PC-3 (cell line): Measurements from ENCODE around the gene KCNJ9. TPM values are rescaled to one million over a fixed set of nuclear protein-coding genes. Genes with fewer than 3 reads are reported as not detected.
"Not testable (repeated sequence)": the region's sequence is repeated elsewhere in the genome, so short reads cannot be mapped to it uniquely, and the experiment has no call there.

Source experiments
- ATAC-seq: fragments of 200-7000 bp; cut with Tn5 transposase; 2 replicates; pipeline ENCODE4 v1.9.1; 2020; ENCODE audit warnings: mild to moderate bottlenecking, moderate library complexity
- BruUV-seq: library from RNA; stranded (reverse); fragments of 400-500 nt; replicated peaks from 2 replicates; lab custom pipeline; 2021; lab: Mats Ljungman, UMichigan
- CTCF ChIA-PET: fragments of 300-600 bp; sonication (Branson Sonifier 250); formaldehyde crosslinking; loops from one replicate; lab custom pipeline; 2022; ENCODE audit warnings: antibody characterized with exemption; lab: Charles Lee
- POLR2A ChIA-PET: fragments of 300-600 bp; sonication (Branson Sonifier 250); formaldehyde crosslinking; loops from one replicate; lab custom pipeline; 2022; ENCODE audit warnings: antibody characterized with exemption; ENCODE audit not compliant: unreplicated experiment; lab: Charles Lee
- DNase-seq: peaks from one replicate; pipeline ENCODE4 v3.0.0-alpha.2; 2015
- H2AFZ ChIP-seq: fragments of 300-600 bp; sonication (generic); 2 replicates; pipeline ENCODE4 v1.6.0; 2016; ENCODE audit warnings: antibody characterized with exemption, low read length
- H3F3A ChIP-seq: fragments of 300-600 bp; sonication (generic); one replicate; pipeline ENCODE4 v1.6.0; 2017; ENCODE audit warnings: antibody characterized with exemption, low read length, control low read depth, mild to moderate bottlenecking; ENCODE audit not compliant: unreplicated experiment
- H3K27ac ChIP-seq: fragments of 300-600 bp; sonication (generic); 2 replicates; pipeline ENCODE4 v1.5.1; 2016; ENCODE audit warnings: mild to moderate bottlenecking, low read length
- H3K27me3 ChIP-seq: fragments of 300-600 bp; sonication (generic); 2 replicates; pipeline ENCODE4 v1.6.1; 2016; ENCODE audit warnings: low read length, mixed read lengths
- H3K36me3 ChIP-seq: fragments of 300-600 bp; sonication (generic); 2 replicates; pipeline ENCODE4 v1.6.1; 2016; ENCODE audit warnings: low read depth, mixed run types, low read length, mixed read lengths
- H3K4me1 ChIP-seq: fragments of 300-600 bp; sonication (generic); 2 replicates; pipeline ENCODE4 v1.5.1; 2016; ENCODE audit warnings: low read length; ENCODE audit not compliant: insufficient read depth
- H3K4me2 ChIP-seq: fragments of 300-600 bp; sonication (generic); 2 replicates; pipeline ENCODE4 v1.6.0; 2016; ENCODE audit warnings: low read length
- H3K4me3 ChIP-seq: fragments of 300-600 bp; sonication (generic); 2 replicates; pipeline ENCODE4 v1.5.1; 2016; ENCODE audit warnings: mild to moderate bottlenecking, low read length, mixed read lengths
- H3K79me2 ChIP-seq: fragments of 300-600 bp; sonication (generic); 2 replicates; pipeline ENCODE4 v1.6.1; 2017; ENCODE audit warnings: low read length, mixed read lengths
- H3K9ac ChIP-seq: fragments of 300-600 bp; sonication (generic); 2 replicates; pipeline ENCODE4 v1.6.0; 2016; ENCODE audit warnings: mild to moderate bottlenecking, low read length
- H3K9me2 ChIP-seq: fragments of 300-600 bp; sonication (generic); replicated peaks from 2 replicates; pipeline ENCODE4 v1.6.1; 2016; ENCODE audit warnings: mixed run types, low read length, mixed read lengths
- H3K9me3 ChIP-seq: fragments of 300-600 bp; sonication (generic); 2 replicates; pipeline ENCODE4 v1.6.1; 2016; ENCODE audit warnings: low read length, mixed read lengths
- H4K20me1 ChIP-seq: fragments of 300-600 bp; sonication (generic); 2 replicates; pipeline ENCODE4 v1.6.1; 2016; ENCODE audit warnings: low read length, mixed read lengths
- EZH2 ChIP-seq: fragments of 300-600 bp; sonication (generic); IDR thresholded peaks from one replicate; pipeline ENCODE4 v1.6.1; 2017; ENCODE audit warnings: antibody characterized with exemption, mild to moderate bottlenecking, low read length; ENCODE audit not compliant: unreplicated experiment
- EZH2phosphoT487 ChIP-seq: fragments of 300-600 bp; sonication (generic); IDR thresholded peaks from 2 replicates; pipeline ENCODE4 v1.6.1; 2018; ENCODE audit warnings: mild to moderate bottlenecking, antibody characterized with exemption, low read length, borderline replicate concordance
- intact Hi-C: fragments of 100-400 bp; cut with micrococcal nuclease; formaldehyde crosslinking; loops from 2 replicates; pipeline ENCODE4 v1.9.0; 2023
- total RNA-seq: library from RNA; depleted of rRNA; stranded (reverse); fragments of >200 nt; gene quantifications from 2 replicates; pipeline ENCODE4 v1.2.3, GENCODE V29; 2014
- TF ChIP-seq, protein P1 (sequence below): fragments of 300-600 bp; sonication (generic); conservative IDR thresholded peaks from 2 replicates; pipeline ENCODE4 v1.5.1; 2017; ENCODE audit warnings: antibody characterized with exemption, low read depth, mild to moderate bottlenecking, low read length

The KCNJ9 gene
- total RNA-seq, 1 experiment from 2014 or later, result not detected

DNA sequence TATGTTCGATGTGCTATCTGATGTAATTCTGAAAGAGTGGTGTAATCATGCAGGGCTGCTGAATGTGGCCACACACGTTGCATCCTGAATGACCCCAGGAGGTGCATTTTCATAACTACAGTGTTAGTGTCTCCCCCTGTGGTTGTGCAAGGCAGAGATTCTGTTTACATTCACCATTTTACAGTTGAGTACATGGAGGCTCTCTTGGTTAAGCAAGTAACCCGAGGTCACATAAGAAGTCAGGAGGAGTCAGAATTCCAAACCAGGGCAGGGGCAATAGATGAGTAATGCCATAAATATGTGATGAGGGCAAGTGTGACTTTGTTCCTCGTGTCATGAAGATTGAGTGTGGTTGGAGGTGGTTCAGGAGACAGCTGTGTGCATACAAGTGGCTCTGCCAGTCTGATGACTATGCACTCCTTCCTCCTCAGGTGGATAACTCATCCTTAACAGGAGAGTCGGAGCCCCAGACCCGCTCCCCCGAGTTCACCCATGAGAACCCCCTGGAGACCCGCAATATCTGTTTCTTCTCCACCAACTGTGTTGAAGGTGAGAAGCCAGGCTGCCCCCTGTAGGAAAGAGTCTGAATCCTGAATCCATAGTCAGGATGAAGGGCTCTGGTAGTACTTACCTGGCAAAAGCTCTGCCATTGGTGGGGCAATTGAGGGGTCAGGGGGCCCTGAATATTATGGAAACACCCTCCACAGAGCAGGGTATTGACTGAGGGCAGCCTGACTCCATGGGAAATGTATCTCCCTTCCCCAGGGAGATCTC, 43.6 kb downstream of the KCNJ9 start:
- Histone ChIP-seq H3K4me3 (peak overlapping the region; percentile 7; the same call in 1 of the 2 replicates), H3K4me1 (peaks cover 40% of the 10 kb centered on the region), H3K79me2 (no peaks in the 10 kb centered on the region), H2AFZ (no peak overlapping the region), H4K20me1 (no peaks in the 10 kb centered on the region), H3K27me3 (no peaks in the 10 kb centered on the region), H3F3A (peaks cover 7% of the 10 kb centered on the region), H3K36me3 (no peaks in the 10 kb centered on the region), H3K9me2 (no peaks in the 10 kb centered on the region), H3K27ac (peak overlapping the region; percentile 71), H3K4me2 (peak overlapping the region; percentile 61), H3K9ac (0 out of 2 replicates have a peak overlapping the region, but pooled peaks have one; percentile 4), H3K9me3 (no peaks in the 10 kb centered on the region)
- intact Hi-C loops, result no loop called here
- CTCF ChIA-PET, result no interaction called here
- TF ChIP-seq, protein P1, sequence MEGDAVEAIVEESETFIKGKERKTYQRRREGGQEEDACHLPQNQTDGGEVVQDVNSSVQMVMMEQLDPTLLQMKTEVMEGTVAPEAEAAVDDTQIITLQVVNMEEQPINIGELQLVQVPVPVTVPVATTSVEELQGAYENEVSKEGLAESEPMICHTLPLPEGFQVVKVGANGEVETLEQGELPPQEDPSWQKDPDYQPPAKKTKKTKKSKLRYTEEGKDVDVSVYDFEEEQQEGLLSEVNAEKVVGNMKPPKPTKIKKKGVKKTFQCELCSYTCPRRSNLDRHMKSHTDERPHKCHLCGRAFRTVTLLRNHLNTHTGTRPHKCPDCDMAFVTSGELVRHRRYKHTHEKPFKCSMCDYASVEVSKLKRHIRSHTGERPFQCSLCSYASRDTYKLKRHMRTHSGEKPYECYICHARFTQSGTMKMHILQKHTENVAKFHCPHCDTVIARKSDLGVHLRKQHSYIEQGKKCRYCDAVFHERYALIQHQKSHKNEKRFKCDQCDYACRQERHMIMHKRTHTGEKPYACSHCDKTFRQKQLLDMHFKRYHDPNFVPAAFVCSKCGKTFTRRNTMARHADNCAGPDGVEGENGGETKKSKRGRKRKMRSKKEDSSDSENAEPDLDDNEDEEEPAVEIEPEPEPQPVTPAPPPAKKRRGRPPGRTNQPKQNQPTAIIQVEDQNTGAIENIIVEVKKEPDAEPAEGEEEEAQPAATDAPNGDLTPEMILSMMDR, result peak; percentile 57
- no peak for TF ChIP-seq EZH2phosphoT487
- TSS peak; percentile 89 for BruUV-seq
- DNase-seq, result peak; percentile 98
- POLR2A ChIA-PET, result no interaction called here
- peak; percentile 85 for ATAC-seq

- no TSS peak for BruUV-seq
- peak; percentile 25 for ATAC-seq
- intact Hi-C loops, result no loop called here
Observed at GRCh38 chr1:160125746-160126145, 44.4 kb downstream of the KCNJ9 start.

DNA sequence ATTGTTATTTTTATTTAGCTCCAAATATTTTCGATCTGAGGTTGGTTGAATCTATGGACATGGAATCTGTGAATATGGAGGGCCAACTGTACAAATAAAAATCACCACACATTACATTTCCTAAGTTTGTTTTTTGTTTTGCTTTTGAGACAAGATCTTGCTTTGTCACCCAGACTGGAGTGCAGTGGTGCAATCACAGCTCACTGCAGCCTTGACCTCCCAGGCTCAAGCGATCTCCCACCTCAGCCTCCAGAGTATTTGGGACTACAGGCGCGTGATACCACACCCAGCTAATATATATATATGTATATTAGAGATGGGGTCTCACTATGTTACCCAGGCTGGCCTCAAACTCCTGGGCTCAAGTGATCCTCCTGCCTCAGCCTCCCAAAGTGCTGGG, 45.0 kb downstream of the KCNJ9 start:
- CTCF ChIA-PET, result not testable (repeated sequence)

More at GRCh38 chr1:160125746-160126145, 44.4 kb downstream of the KCNJ9 start:
- Histone ChIP-seq H3K79me2 (no peaks in the 10 kb centered on the region), H3F3A (peaks cover 7% of the 10 kb centered on the region), H3K9me3 (no peaks in the 10 kb centered on the region), H3K36me3 (no peaks in the 10 kb centered on the region), H3K4me3 (peak overlapping the region; percentile 7; the same call in 1 of the 2 replicates), H3K4me1 (peaks cover 40% of the 10 kb centered on the region), H3K27me3 (no peaks in the 10 kb centered on the region), H3K9ac (0 out of 2 replicates have a peak overlapping the region, but pooled peaks have one; percentile 4), H3K27ac (peak overlapping the region; percentile 71), H2AFZ (peak overlapping the region; percentile 33; the same call in 1 of the 2 replicates), H3K4me2 (peak overlapping the region; percentile 61), H3K9me2 (no peaks in the 10 kb centered on the region), H4K20me1 (no peaks in the 10 kb centered on the region)
- peak; percentile 89 for DNase-seq
- TF ChIP-seq, protein P1, result no peak
- no peak for TF ChIP-seq EZH2phosphoT487
- TF ChIP-seq EZH2, result no peak
- CTCF ChIA-PET, result no interaction called here
- POLR2A ChIA-PET, result no interaction called here

More for the DNA sequence above, 45.0 kb downstream of the KCNJ9 start:
- BruUV-seq, H3K9ac ChIP-seq, H4K20me1 ChIP-seq, H3K27me3 ChIP-seq, H3F3A ChIP-seq, H3K9me3 ChIP-seq, H2AFZ ChIP-seq, POLR2A ChIA-PET, intact Hi-C loops, H3K36me3 ChIP-seq, H3K9me2 ChIP-seq, ATAC-seq, DNase-seq, H3K4me3 ChIP-seq, H3K79me2 ChIP-seq: not testable (repeated sequence)
- peak overlapping the region; percentile 71 for H3K27ac ChIP-seq
- H3K4me1 ChIP-seq, result peaks cover 40% of the 10 kb centered on the region
- peak overlapping the region; percentile 61 for H3K4me2 ChIP-seq
